Duodenal mucosa (tissue), 2 donors: ENCODE measurements around the gene NUDT14.

Experiments
- H3K27ac ChIP-seq: one replicate; pipeline ENCODE4 v1.7.0; 2013; ENCODE audit warnings: low read depth, low read length
- H3K27me3 ChIP-seq, 2 donors: one replicate each; pipeline ENCODE4 v1.7.0; 2013; ENCODE audit warnings: low read length in 2 of 2, control low read depth in 1 of 2; ENCODE audit not compliant: insufficient read depth in 2 of 2, control insufficient read depth in 1 of 2
- H3K36me3 ChIP-seq, 2 donors: one replicate each; pipeline ENCODE4 v1.7.0; 2013; ENCODE audit warnings: low read length in 2 of 2, control low read depth in 1 of 2; ENCODE audit not compliant: insufficient read depth in 2 of 2, control insufficient read depth in 1 of 2
- H3K4me1 ChIP-seq, 2 donors: one replicate each; pipeline ENCODE4 v1.7.0; 2013; ENCODE audit warnings: low read length in 2 of 2, control low read depth in 1 of 2; ENCODE audit not compliant: insufficient read depth in 2 of 2, control insufficient read depth in 1 of 2
- H3K4me3 ChIP-seq, 2 donors: one replicate each; pipeline ENCODE4 v1.7.0; 2013; ENCODE audit warnings: low read length in 2 of 2, low read depth in 1 of 2
- H3K9ac ChIP-seq, 2 donors: one replicate each; pipeline ENCODE4 v1.7.0; 2013; ENCODE audit warnings: low read length in 2 of 2, low read depth in 1 of 2
- H3K9me3 ChIP-seq, 2 donors: one replicate each; pipeline ENCODE4 v1.7.0; 2013; ENCODE audit warnings: low read length in 2 of 2, control low read depth in 1 of 2; ENCODE audit not compliant: control insufficient read depth in 1 of 2

Gene NUDT14

DNA sequence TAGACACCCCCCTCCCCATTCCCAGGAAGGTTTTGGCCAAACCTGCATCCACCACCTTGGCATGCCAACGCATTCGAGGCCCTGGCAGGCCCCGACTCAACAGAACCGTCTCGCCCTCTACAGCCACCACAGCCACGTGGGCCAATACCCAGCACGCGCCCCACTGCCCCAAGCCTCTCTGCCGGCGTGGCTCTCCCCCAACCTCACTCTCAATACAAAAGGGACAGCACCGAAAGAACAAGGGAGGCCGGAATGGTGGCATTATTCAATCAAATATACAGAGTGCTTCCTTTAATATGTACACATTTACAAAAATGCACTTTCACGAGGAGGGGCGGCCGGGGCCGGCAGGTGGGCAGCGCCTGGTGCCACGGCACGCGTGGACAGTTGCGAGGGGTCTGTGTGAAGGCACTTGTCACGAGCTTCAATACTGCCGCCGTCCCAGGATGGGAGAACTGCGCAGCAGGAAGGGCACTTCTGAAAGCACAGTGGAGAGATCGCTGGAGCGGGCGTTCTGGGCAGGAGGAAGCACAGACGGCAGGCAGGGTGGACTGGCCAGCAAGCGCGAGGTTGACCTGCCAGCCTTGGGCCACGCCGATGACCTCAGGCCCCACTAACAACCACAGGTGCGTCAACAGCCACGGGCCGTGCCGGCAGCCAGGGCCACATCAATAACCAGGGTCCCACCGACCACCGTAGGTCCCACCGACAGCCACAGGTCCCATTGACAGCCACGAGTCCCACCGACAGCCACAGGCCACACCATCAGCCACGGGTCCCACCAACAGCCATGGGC lies 39.4 kb downstream of the NUDT14 start:
- peaks cover 7 to 10% of the 10 kb centered on the region in 2 donors for H3K9me3 ChIP-seq
- no peak overlapping the region for H3K9ac ChIP-seq
- H3K27ac ChIP-seq = no peak overlapping the region
- H3K36me3 ChIP-seq = no peaks in the 10 kb centered on the region
- no peaks in the 10 kb centered on the region for H3K27me3 ChIP-seq
- no peak overlapping the region for H3K4me3 ChIP-seq
- H3K4me1 ChIP-seq = no peaks in the 10 kb centered on the region

DNA sequence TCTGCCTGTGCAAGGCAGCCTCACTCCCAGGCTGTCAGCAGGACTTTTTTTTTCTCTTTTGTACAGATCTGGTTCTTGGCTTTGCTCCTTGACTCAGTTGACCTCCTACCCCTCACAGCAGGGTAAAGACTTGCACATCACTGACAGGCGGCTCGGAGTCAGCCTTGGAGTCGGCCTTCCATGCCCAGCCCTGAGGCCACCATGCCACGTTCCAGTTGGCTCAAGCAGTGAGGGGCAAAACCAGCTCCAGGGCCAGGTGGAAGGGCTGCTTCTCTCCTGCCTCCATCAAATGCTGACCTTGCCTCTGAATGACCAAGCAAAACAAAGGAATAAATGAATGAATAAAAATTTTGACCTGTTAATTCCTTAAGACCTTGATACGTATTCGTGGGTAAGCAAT lies 40.1 kb downstream of the NUDT14 start:
- Histone ChIP-seq H3K9ac (no peak overlapping the region), H3K27ac (no peak overlapping the region), H3K4me1 (no peaks in the 10 kb centered on the region), H3K27me3 (no peaks in the 10 kb centered on the region), H3K4me3 (no peak overlapping the region), H3K36me3 (no peaks in the 10 kb centered on the region), H3K9me3 (peaks cover 7 to 10% of the 10 kb centered on the region in 2 donors)

DNA sequence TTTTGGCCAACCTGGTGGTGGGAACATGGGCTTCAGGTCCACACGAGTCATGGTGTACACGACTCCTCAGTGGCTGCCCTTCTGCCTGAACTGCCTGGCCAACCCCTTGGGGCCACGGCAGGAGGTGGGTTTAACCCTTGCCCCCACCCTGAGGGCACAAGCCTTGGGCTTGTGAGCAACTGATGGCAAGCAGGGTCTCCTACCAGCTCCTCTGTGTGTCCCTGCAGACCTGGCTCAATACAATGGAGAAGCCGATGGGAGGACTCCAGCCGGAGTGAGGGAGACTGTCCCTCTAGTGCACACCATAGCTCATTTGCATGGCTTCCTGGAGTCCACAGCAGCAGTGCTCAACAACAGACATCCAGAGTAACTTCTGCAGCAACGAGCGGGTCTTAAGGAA lies 40.5 kb downstream of the NUDT14 start:
- H3K4me3 ChIP-seq = no peak overlapping the region
- H3K4me1 ChIP-seq = no peaks in the 10 kb centered on the region
- H3K36me3 ChIP-seq = no peaks in the 10 kb centered on the region
- peaks cover 7 to 10% of the 10 kb centered on the region in 2 donors for H3K9me3 ChIP-seq
- no peak overlapping the region for H3K9ac ChIP-seq
- H3K27me3 ChIP-seq = no peaks in the 10 kb centered on the region
- no peak overlapping the region for H3K27ac ChIP-seq

DNA sequence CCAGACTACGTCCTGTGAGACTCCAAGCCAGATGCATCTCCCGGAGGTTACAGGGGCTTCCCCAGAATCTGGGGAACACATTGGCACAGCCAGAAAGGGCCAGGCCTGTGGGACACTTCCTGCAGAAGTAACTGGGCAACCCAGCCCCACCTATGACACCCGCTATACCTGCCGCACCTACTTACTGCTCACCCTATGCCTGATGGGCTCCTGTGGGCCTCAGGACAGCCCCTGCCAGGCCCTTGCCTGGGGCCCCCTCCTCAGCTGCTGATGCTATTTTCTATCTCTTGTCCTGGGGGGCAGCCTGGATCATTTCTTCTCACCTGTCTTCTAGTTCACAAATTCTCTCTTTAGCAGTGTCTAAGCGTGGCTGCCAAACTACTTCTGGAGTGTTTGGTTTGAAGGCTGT lies 41.3 kb downstream of the NUDT14 start:
- no peak overlapping the region for H3K9ac ChIP-seq
- H3K4me1 ChIP-seq = no peaks in the 10 kb centered on the region
- no peak overlapping the region for H3K4me3 ChIP-seq
- no peak overlapping the region for H3K27ac ChIP-seq
- H3K36me3 ChIP-seq = no peaks in the 10 kb centered on the region
- no peaks in the 10 kb centered on the region for H3K27me3 ChIP-seq
- peaks cover 7 to 10% of the 10 kb centered on the region in 2 donors for H3K9me3 ChIP-seq

DNA sequence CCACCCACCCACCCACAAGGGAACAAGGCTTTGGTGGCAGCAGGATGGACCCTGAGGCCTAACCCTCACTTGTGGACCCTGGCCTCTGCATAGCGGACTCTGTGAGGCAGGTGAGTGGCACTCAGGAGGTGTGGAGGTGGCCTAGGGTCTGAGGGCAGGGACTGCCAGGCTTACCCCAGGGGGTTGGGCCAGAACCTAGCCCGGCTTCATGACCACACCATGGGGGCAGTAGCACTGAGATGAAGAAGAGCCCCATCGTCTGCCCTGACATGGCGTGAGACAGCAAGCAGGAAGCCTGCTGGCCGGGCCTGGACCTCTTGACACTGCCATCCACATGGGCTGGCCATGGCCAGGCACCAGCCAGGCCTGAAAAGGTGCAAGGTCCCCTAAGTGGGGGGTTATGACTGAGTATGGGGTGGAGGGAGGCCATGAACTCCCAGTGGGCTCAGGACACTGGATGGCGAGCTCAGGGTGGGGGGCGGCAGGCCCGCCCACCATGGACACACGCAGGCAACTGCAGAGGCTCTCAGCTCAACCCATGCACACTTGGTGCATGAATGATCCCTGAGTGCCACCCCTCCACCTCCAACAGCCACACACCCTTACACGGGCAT lies 41.8 kb downstream of the NUDT14 start:
- Histone ChIP-seq H3K4me1 (no peaks in the 10 kb centered on the region), H3K9ac (no peak overlapping the region), H3K27me3 (no peaks in the 10 kb centered on the region), H3K4me3 (no peak overlapping the region), H3K36me3 (no peaks in the 10 kb centered on the region), H3K27ac (no peak overlapping the region), H3K9me3 (peaks cover 7 to 10% of the 10 kb centered on the region in 2 donors)

DNA sequence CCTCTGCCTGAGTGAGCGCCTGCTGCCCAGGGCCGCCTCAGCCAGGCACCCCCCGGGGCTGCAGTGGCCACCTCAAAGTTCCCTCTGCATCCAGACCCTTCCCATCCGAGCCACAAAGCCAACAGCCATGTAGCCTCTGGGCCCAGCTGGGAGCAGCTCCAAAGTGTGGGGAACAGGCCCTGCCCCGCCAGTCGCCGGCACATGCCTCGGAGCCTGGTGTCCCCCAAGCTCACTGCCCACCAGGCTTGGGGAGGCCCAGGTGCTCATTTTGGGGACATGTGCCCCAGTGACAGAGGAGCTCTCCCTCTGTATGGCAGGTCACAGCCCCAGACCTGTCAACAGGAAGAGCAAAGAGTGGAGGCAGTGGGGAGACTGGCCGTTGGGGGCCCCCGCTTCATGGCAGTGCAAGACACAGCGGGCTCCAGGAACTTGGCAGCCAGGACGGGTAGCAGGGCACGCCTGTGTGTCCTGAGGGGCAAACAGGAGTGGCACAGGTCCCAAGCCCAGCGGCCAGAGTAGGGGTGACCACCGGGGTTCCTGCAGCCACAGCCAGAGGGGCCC lies 42.5 kb downstream of the NUDT14 start:
- no peak overlapping the region for H3K4me3 ChIP-seq
- no peaks in the 10 kb centered on the region for H3K36me3 ChIP-seq
- H3K27ac ChIP-seq = no peak overlapping the region
- no peaks in the 10 kb centered on the region for H3K27me3 ChIP-seq
- peaks cover 7 to 10% of the 10 kb centered on the region in 2 donors for H3K9me3 ChIP-seq
- no peaks in the 10 kb centered on the region for H3K4me1 ChIP-seq
- no peak overlapping the region for H3K9ac ChIP-seq

DNA sequence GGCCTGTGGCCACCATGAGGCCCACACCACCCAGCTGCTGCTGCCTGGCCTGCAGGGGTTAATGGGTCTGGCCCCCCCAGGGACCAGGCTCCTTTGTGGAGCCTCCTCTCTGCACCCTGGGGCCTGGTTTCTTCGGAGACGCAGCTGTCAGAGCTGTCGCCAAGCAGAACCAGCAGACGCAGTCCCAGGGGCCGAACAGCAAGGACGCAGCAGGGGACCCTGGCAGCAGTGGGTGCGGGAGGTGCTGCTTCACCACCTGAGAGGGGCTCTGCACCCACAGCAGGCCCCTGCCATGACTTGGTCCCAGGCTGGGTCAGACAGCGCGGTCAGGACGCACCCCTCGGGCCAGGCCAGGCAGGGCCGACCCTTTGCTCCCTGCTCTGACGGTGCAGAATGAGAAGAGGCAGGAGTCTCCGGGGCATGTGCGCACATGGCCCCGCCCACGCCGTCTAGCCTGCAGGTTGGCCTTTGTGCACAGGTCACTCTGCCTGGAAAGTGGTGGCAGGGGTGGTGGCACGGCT lies 43.0 kb downstream of the NUDT14 start:
- H3K27me3 ChIP-seq = no peaks in the 10 kb centered on the region
- no peak overlapping the region for H3K27ac ChIP-seq
- no peaks in the 10 kb centered on the region for H3K36me3 ChIP-seq
- no peaks in the 10 kb centered on the region for H3K4me1 ChIP-seq
- H3K9ac ChIP-seq = no peak overlapping the region
- H3K9me3 ChIP-seq = peaks cover 7 to 10% of the 10 kb centered on the region in 2 donors
- H3K4me3 ChIP-seq = no peak overlapping the region

DNA sequence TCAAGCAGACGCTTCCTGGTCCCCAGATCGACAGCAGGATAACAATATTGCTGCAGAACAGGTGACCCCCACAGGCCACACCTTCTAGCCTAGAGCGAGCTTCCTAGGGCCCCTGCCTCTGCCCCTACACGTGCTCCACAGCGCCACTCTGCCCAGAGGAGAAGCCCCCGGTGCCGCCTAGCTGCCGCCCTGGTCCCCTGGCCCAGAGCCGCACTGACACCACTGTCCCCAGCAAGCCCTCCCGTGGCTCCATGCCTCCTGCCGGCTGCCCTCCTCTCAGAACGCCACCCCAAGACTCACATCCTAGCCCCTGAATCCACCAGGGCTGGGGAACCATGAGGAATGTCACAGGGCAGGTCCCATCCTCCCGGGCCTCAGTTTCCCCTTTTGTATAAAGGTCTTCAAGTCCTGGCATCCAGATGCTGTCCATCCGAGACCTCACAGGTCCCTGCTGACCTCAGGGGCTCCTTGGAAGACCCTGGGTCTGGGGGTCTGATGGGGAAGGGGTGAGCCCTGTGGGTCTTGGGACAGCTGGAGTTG lies 43.6 kb downstream of the NUDT14 start:
- H3K4me3 ChIP-seq = no peak overlapping the region
- H3K27ac ChIP-seq = no peak overlapping the region
- H3K4me1 ChIP-seq = no peaks in the 10 kb centered on the region
- H3K9me3 ChIP-seq = peaks cover 7 to 10% of the 10 kb centered on the region in 2 donors
- H3K9ac ChIP-seq = no peak overlapping the region
- H3K27me3 ChIP-seq = no peaks in the 10 kb centered on the region
- H3K36me3 ChIP-seq = no peaks in the 10 kb centered on the region

DNA sequence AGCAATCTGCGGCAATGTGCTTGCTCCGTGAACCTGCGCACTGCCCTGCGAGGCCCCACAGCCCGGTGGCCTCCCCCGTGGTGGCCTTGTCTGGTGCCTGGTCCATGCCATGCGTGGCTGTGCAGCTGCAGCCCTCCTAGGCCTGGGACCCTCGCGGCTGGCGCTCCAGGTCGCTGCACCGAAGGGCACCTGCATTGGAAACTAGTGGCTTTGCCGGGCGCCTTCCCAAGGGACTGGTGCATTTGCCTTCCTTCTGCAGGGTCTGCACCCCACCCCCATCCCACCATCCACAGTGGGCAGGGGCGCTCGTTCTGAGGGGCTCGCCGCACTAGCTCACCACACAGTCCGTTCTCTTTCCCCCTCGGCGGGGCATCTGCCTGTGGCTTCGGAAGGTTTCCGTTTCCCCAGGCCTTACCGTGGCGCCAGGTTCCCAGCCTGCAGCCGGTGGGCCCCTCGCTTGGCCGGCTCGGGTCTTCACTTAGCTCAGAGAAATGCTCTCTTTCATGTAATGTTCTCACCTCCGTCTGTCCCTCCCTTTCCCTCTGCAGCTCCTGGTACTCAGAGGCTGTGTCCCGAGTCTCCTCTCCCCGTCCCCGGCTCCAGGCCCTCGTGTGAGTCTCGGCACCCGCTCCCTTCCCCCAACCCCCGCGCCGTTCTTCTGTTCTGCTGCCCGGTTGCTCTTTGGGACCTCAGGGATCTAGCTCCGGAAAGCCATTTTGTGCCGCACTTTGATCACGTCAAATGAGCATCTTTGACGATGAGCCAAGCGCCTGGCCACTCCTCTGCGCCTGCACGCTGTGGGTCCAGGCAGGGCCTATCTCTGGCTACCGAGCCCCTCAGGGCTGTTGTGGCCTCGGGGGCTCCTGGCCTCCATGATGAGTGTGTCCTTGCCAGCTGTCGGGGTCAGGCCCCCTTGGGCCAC lies 44.5 kb downstream of the NUDT14 start:
- no peaks in the 10 kb centered on the region for H3K27me3 ChIP-seq

More for the DNA sequence above, 44.5 kb downstream of the NUDT14 start:
- H3K36me3 ChIP-seq = no peaks in the 10 kb centered on the region
- H3K4me1 ChIP-seq = no peaks in the 10 kb centered on the region
- H3K27ac ChIP-seq = no peak overlapping the region
- peaks cover 7 to 10% of the 10 kb centered on the region in 2 donors for H3K9me3 ChIP-seq
- no peak overlapping the region for H3K4me3 ChIP-seq
- H3K9ac ChIP-seq = no peak overlapping the region
